IPS DF 19.7 (cell line): ENCODE data around the gene AGMAT.

Experiments
- DNase-seq: peaks from one replicate; pipeline ENCODE4 v3.0.0-alpha.2; 2013; ENCODE audit warnings: low read depth, low spot score

Gene AGMAT

DNA sequence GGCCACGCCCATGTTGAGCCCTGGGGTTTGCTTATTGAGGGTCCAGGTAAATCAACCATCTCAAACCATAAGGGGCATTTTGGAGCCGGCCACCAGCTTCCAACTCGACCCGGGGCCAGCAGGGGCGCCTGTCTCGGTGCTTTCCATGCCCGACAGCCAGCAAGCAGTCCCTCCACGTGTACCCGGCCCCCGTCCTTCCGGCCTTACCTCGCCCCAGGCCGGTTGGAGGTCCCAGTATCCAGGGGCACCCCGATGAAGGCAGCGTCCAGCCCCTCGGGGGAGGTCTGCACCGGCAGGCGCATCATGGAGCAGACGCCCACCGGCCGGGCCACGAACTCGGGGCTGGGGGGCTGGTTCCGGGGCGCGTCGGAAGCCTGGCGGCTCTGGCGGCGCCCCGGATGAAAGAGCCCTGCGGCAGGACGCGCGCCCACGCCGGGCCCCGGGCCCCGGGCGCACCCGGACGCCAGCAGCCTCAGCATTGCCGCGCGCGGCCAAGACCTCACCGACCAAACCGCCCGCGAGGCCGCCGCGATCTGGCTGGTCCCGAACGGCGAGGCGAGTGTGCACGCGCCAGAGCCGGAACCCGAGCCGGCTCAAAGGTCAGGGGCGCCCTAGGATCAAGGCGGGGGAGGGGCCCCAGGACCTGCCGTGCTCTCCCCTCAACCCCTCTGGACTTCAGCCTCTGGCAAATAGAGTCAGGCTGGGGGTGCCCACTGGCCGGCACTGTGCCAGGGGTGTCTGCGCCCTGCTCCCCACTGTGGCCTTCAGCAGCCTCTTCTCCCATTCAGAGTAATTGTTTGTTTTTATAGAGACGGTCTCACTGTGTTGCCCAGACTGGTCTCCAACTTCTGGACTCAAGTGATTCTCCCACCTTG, at the start of gene AGMAT:
Gene AGMAT, minus strand, starts transcription at position 563 of the 875 bp plus-strand sequence. Its CDS starts 84 bp downstream, at position 479.
- DNase-seq = peak; percentile 75

- no peak for DNase-seq
Measured at GRCh38 chr1:15633756-15634420, 49.0 kb upstream of the AGMAT start.

DNA sequence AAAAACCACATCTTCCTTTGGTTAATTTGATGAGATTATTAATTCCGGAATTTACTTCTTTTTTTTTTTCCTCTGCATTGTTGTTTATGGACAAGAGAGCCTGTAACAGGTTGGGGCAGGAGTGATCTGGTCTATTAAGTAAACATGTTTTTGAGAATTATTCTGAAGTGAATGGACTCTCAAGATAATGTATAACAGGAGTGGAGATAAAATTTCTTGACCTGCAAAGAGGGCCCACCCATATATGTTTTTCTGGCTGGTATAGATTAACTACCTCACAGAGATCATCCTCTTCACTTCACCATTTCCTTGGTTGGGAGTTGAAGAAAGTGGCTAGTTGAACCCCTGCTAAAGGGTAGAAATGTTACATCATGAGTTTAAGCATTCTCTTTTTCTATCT, 43.2 kb upstream of the AGMAT start:
- no peak for DNase-seq

DNA sequence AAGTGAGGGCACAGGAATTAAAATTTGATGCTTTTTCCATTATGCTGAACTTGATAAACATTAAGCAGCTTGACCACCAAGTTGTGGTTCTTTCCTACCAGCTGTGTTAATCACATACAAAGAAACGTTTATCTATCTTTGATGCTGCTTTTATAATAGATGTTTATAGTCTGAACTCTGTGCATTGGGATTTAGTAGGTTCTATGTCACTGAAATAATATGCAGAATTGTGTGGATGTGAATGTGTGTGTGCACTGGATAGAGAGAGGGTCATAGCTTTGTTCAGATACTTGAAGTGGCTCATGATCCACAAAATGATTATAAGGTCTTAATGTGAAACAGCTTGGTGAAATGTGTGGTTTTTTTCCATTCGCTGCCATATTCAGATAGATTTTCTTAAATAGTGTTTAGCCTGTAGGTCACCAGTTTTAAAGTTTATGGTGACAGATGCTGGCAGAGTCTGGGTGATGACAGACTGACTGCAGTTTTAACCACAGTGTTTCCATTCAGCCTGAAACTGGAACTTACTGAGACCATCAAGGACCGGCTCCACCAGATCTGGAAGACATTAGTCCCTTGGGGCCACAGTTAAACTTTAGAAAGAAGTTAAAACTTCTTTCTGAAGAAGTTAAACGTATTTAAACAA, 42.6 kb upstream of the AGMAT start:
- DNase-seq = no peak

- no peak for DNase-seq
Measured at GRCh38 chr1:15626269-15626950, 41.6 kb upstream of the AGMAT start.

DNA sequence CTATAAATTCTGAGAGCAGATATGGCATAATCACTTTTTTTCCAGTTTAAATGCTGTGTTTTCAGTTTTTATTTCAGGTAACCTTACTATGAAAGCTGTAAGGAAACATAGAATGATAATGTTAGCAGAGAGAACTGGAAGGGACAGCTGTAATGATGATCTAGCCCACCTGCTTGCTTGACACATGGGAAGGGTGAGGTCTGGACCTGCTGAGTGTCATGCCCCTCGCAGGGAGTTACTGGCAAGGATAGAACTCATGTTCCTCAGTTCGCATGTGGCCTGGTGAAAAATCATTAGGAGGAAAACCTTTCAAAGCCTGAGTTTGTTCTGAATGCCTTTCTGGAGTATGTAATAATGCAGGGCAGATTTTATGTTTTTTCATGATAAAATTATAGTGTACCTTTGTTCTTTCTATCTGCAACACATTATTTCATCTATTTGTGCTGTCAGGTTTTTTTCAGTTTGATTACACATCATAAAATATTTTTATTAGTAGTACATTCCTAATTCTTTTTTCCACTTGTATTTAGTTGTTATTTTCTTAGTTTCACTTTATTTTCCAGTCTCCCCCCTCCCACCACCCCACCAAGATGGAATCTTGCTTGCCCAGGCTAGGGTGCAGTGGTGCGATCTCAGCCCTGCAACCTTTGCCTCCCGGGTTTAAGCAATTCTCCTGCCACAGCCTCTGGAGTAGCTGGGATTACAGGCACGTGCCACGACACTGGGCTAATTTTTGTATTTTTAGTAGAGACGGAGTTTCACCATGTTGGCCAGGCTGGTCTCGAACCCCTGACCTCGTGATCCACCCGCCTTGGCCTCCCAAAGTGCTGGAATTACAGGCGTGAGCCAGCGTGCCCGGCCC, 40.4 kb upstream of the AGMAT start:
- no peak for DNase-seq

GRCh38 chr1:15624133-15624714, 39.4 kb upstream of the AGMAT start:
- DNase-seq = no peak

DNA sequence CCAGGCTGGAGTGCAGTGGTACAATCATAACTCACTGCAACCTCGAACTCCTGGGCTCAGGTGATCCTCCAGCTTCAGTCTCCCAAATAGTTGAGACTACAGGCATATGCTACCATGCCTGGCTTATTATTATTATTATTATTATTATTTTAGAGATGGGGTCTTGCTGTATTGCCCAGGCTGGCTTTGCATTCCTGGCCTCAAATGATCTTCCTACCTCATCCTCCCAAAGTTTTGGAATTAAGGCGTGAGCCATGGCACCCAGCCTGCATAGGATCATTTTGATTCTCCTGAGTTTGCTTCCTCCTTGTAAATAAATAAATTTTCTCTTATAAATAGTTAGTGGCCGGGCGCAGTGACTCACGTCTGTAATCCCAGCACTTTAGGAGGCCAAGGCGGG, 38.6 kb upstream of the AGMAT start:
- DNase-seq = no peak

DNA sequence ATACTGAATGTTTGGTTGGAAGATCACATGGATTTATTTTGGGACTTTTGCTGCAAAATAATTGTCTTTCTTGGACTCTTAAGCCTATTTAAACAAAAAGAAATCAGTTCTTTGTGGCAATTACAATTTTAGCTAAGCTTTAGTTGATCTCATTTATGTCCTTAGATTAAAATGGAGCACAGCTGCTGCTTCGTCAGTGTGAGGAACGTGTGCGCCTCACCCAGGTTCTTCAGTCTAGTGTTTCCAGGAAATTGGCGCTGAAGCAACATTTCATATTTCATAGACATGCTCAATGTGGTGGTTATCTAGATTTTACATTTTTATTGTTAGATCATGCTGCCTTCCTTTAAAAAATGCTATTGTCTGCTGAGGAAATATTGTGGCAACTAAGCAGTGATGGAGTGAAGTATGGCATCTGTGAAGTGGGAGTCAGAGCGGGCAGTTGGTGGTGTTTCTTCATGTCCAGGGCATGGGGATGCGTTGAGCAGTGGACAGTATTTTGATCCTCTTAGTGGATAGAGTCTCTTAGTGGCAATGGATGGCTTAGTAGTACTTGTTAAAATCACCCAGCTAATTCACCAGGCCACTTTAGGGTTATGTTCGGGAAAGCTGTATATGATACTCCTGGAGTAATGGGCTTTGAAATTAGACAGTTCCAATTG, 38.0 kb upstream of the AGMAT start:
- DNase-seq = no peak

GRCh38 chr1:15621975-15622374, 37.1 kb upstream of the AGMAT start:
- no peak for DNase-seq

- DNase-seq = no peak
Measured at GRCh38 chr1:15620902-15621682, 36.2 kb upstream of the AGMAT start.

GRCh38 chr1:15620155-15620545, 35.3 kb upstream of the AGMAT start:
- no peak for DNase-seq

- DNase-seq = no peak
Measured at GRCh38 chr1:15618655-15619525, 34.0 kb upstream of the AGMAT start.

DNA sequence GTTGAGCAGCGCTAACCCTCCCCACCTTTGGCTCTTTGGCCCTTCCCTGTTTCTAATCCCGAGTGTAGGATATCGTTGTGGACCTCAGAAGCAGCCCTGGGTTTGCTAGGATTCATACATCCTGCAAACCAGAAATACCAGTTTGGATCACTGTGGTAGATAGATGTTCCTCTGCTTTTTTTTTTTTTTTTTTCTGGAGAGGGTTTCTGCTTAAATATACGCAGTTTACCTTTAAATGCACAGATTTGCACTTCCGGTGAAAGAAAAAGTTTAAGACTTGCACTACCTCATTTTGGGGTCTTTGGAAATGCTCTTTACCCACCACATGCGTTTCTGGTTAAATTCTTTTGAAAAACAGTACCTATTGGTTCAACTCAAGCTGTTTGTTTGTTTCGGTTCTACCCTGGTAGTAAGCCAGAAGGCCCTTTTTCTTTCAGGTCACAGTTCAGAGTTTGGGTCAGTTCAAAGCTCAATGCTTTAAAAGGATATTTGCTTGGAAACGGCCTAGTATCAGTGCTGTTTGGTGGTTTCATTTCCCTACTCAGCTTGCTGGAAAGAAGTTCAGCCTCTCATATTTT, 33.3 kb upstream of the AGMAT start:
- no peak for DNase-seq

- DNase-seq = peak; percentile 95
Measured at GRCh38 chr1:15617173-15618076, 32.6 kb upstream of the AGMAT start, which contains the start of gene DDI2. Gene DDI2, plus strand, starts transcription at chr1:15617458. Its CDS starts 213 bp downstream, at chr1:15617671.

DNA sequence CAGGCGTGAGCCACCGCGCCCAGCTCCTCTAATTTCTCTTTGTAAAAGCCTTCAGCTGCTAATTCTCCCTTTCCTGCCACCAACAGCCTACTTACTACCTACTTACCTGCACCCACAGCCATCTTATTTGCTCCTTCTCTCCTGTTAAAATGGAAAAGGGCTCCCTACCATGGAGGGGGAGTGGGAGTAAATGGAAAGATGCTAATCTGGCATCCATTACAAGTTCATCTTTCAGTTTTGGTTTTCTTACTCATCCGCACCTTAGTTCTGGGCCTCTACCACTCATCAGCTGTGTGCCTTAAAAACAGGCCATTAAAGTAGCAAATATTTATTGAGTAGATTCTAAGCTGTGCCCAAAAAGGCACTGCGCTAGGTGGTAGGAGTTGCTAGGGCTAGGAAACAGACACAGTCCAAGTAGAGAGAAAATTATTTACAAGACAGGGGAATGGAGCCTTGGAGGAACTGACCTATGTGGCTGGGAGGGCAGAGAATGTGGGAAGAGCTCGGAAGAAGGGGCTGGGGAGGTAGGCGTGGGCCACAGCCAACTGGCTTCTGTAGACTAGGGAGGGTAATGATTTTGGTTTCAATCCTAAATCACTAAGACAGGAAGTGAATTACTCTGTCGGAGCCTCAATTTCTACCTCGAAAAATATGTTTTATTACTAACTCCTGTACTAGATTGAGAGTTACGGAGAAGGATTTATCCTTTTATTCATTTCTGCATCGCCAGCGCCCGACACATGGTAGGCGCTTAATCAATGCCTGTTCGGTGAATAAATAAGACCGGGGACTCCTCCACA, 31.7 kb upstream of the AGMAT start:
- no peak for DNase-seq
